Neuronal stem cell (in vitro differentiated cells): ENCODE results near the gene DCST1.

Experiments
- DNase-seq: peaks from one replicate; pipeline ENCODE4 v3.0.0-alpha.2; 2013; ENCODE audit warnings: low spot score
- H2AFZ ChIP-seq: one replicate; pipeline ENCODE4 v1.6.1; 2013; ENCODE audit warnings: mild to moderate bottlenecking, low read length, inconsistent platforms
- H2AK5ac ChIP-seq: 2 replicates; pipeline ENCODE4 v1.6.1; 2013; ENCODE audit warnings: low read depth, mild to moderate bottlenecking, inconsistent platforms, low read length, moderate library complexity, mixed read lengths
- H2BK120ac ChIP-seq: 2 replicates; pipeline ENCODE4 v1.6.1; 2013; ENCODE audit warnings: low read depth, mild to moderate bottlenecking, inconsistent platforms, low read length, moderate library complexity, mixed read lengths
- H2BK12ac ChIP-seq: one replicate; pipeline ENCODE4 v1.6.1; 2013; ENCODE audit warnings: low read length, inconsistent platforms
- H2BK15ac ChIP-seq: 2 replicates; pipeline ENCODE4 v1.6.1; 2013; ENCODE audit warnings: mild to moderate bottlenecking, low read length, inconsistent platforms, mixed read lengths
- H2BK5ac ChIP-seq: one replicate; pipeline ENCODE4 v1.6.1; 2013; ENCODE audit warnings: inconsistent platforms, mild to moderate bottlenecking, low read length, moderate library complexity
- H3K14ac ChIP-seq: one replicate; pipeline ENCODE4 v1.6.1; 2013; ENCODE audit warnings: low read length, inconsistent platforms
- H3K18ac ChIP-seq: 2 replicates; pipeline ENCODE4 v1.6.1; 2013; ENCODE audit warnings: low read length, inconsistent platforms
- H3K23ac ChIP-seq: 2 replicates; pipeline ENCODE4 v1.6.1; 2013; ENCODE audit warnings: low read depth, mild to moderate bottlenecking, mixed read lengths, low read length, inconsistent platforms; ENCODE audit not compliant: poor library complexity
- H3K27ac ChIP-seq: replicated peaks from 3 replicates; pipeline ENCODE4 v1.5.1; 2013; ENCODE audit warnings: low read length, inconsistent platforms
- H3K27me3 ChIP-seq, 3 experiments: 2 replicates each; pipeline ENCODE4 v1.6.1; 2013; ENCODE audit warnings: low read length in 3 of 3, mild to moderate bottlenecking in 2 of 3, inconsistent platforms in 1 of 3, low read depth in 1 of 3, mixed read lengths in 1 of 3, moderate library complexity in 1 of 3; ENCODE audit not compliant: control insufficient read depth in 3 of 3, insufficient read depth in 3 of 3
- H3K36me3 ChIP-seq, 2 donors: replicated peaks in 1 of 2; 2 replicates each; pipeline ENCODE4 v1.6.1; 2013; ENCODE audit warnings: low read length in 2 of 2; ENCODE audit not compliant: control insufficient read depth in 2 of 2, insufficient read depth in 2 of 2
- H3K4ac ChIP-seq: 2 replicates; pipeline ENCODE4 v1.6.1; 2013; ENCODE audit warnings: inconsistent platforms, mild to moderate bottlenecking, low read length, moderate library complexity
- H3K4me1 ChIP-seq, 2 donors: 1 replicate in 1 of 2; 2 replicates in 1 of 2; pipeline ENCODE4 v1.6.1; 2013; ENCODE audit warnings: low read length in 2 of 2, low read depth in 1 of 2; ENCODE audit not compliant: control insufficient read depth in 2 of 2, insufficient read depth in 1 of 2
- H3K4me2 ChIP-seq: one replicate; pipeline ENCODE4 v1.6.1; 2013; ENCODE audit warnings: mild to moderate bottlenecking, low read length, inconsistent platforms; ENCODE audit not compliant: insufficient read depth, poor library complexity, severe bottlenecking
- H3K4me3 ChIP-seq, 2 donors: 2 replicates each; pipeline ENCODE4 v1.5.1; 2013; ENCODE audit warnings: low read length in 2 of 2, mild to moderate bottlenecking in 2 of 2, inconsistent platforms in 1 of 2, moderate library complexity in 1 of 2
- H3K79me1 ChIP-seq: one replicate; pipeline ENCODE4 v1.6.1; 2013; ENCODE audit warnings: low read depth, mild to moderate bottlenecking, inconsistent platforms, low read length, moderate library complexity
- H3K9ac ChIP-seq: one replicate; pipeline ENCODE4 v1.6.1; 2013; ENCODE audit warnings: mild to moderate bottlenecking, low read depth, low read length, inconsistent platforms; ENCODE audit not compliant: poor library complexity
- H3K9me3 ChIP-seq, 2 donors: replicated peaks in 1 of 2; 2 replicates each; pipeline versions ENCODE3 to v1.6.1; 2013; ENCODE audit warnings: low read length in 2 of 2, mild to moderate bottlenecking in 2 of 2, inconsistent platforms in 1 of 2, low read depth in 1 of 2, mixed read lengths in 1 of 2, moderate library complexity in 1 of 2; ENCODE audit not compliant: control insufficient read depth in 2 of 2, insufficient read depth in 1 of 2
- H4K8ac ChIP-seq: one replicate; pipeline ENCODE4 v1.6.1; 2013; ENCODE audit warnings: low read depth, mild to moderate bottlenecking, inconsistent platforms, low read length, moderate library complexity
- H4K91ac ChIP-seq: one replicate; pipeline ENCODE4 v1.6.1; 2013; ENCODE audit warnings: low read length, low read depth, mild to moderate bottlenecking, inconsistent platforms; ENCODE audit not compliant: poor library complexity
- WGBS, 2 donors: extraction: QIAGEN DNeasy Blood & Tissue Kit; methylation state at CpG; one replicate each; pipeline ENCODE4 v1.1.7; 2013; ENCODE audit warnings: missing lambda C conversion rate in 2 of 2, mixed read lengths in 1 of 2; ENCODE audit not compliant: insufficient read length in 2 of 2, insufficient replicate concordance in 1 of 2; ENCODE audit errors: extremely low coverage in 2 of 2; 5-methylcytosine and 5-hydroxymethylcytosine counted together

The DCST1 gene

DNA sequence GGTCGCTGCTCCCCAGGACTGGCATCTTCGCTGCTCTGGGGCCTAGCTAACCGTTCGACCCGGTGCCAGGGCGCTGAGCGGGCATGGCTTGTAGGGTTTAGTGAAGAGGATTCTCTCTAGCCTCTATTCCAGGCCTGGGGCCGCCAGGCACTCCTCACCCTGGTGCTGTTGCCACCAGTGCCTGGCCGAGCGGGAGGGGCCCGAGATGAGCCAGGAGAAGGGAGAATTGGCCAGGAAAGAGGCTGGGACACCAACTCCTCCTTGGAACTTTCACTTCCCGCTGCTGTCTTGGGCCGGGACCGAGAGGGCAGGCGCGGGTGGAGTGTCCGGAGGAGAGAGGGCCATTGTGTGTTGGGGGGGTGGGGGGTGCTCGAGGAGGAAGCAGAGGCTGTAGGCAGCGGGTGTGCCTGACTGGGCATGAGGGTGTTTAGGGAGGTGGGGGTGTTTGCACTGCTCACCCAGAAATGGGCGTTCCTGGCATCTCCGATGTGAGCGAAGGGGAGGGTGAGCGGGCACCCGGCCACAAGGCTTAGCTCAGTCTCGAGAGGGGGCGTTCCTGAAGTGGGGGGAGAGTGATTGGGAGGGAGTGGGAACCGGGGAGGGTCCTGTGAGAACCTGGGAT is 18.3 kb downstream of the DCST1 start:
- H3K9me3 ChIP-seq, result no peaks in the 10 kb centered on the region
- DNase-seq, result no peak
- no peaks in the 10 kb centered on the region for H3K79me1 ChIP-seq
- H3K9ac ChIP-seq, result peak overlapping the region; percentile 88
- H2AFZ ChIP-seq, result peak overlapping the region; percentile 95
- H2BK12ac ChIP-seq, result no peak overlapping the region
- H2BK5ac ChIP-seq, result peak overlapping the region; percentile 54
- H3K4ac ChIP-seq, result no peak overlapping the region
- H2BK120ac ChIP-seq, result no peak overlapping the region
- H3K14ac ChIP-seq, result no peak overlapping the region
- H4K8ac ChIP-seq, result no peak overlapping the region
- H3K18ac ChIP-seq, result peak overlapping the region; percentile 78
- H2BK15ac ChIP-seq, result peak overlapping the region; percentile 54
- H3K36me3 ChIP-seq, result peaks cover 14 to 30% of the 10 kb centered on the region in 2 donors
- no peak overlapping the region for H3K27ac ChIP-seq
- peak overlapping the region; percentile 92 for H3K4me2 ChIP-seq
- WGBS, 2 donors, result no CpG with 5 or more reads among the region's 27 CpGs
- H3K23ac ChIP-seq, result peak overlapping the region; percentile 8
- H2AK5ac ChIP-seq, result peak overlapping the region; percentile 76
- peaks cover 17% of the 10 kb centered on the region in 2 donors for H3K4me1 ChIP-seq
- no peak overlapping the region for H4K91ac ChIP-seq
- H3K4me3 ChIP-seq, result peak overlapping the region; percentile 68 to 92
- H3K27me3 ChIP-seq, result no peaks in the 10 kb centered on the region

GRCh38 chr1:155052439-155053395 is 19.1 kb downstream of the DCST1 start:
- Histone ChIP-seq H3K27me3 (no peaks in the 10 kb centered on the region), H3K36me3 (peaks cover 19 to 38% of the 10 kb centered on the region in 2 donors), H2BK120ac (no peak overlapping the region), H3K4me3 (peak overlapping the region in 1 of 2 donors; percentile 68), H3K4ac (no peak overlapping the region), H2BK5ac (peak overlapping the region; percentile 54), H3K4me1 (peaks cover 17% of the 10 kb centered on the region in 2 donors), H2BK12ac (no peak overlapping the region), H2BK15ac (no peak overlapping the region), H3K9me3 (no peaks in the 10 kb centered on the region), H2AFZ (peak overlapping the region; percentile 95), H3K18ac (no peak overlapping the region), H4K91ac (no peak overlapping the region), H3K27ac (no peak overlapping the region), H3K4me2 (peak overlapping the region; percentile 92), H3K23ac (no peak overlapping the region), H2AK5ac (peak overlapping the region; percentile 41), H4K8ac (no peak overlapping the region), H3K79me1 (no peaks in the 10 kb centered on the region), H3K9ac (no peak overlapping the region), H3K14ac (no peak overlapping the region)
- no CpG with 5 or more reads among the region's 12 CpGs for WGBS, 2 donors
- no peak for DNase-seq

- Histone ChIP-seq H2BK120ac (no peak overlapping the region), H3K79me1 (no peaks in the 10 kb centered on the region), H3K4me2 (no peak overlapping the region), H2AFZ (no peak overlapping the region), H2AK5ac (peak overlapping the region; percentile 29), H3K4me1 (peaks cover 15 to 17% of the 10 kb centered on the region in 2 donors), H2BK5ac (no peak overlapping the region), H4K8ac (no peak overlapping the region), H3K9me3 (no peaks in the 10 kb centered on the region), H2BK12ac (no peak overlapping the region), H4K91ac (no peak overlapping the region), H3K14ac (no peak overlapping the region), H3K36me3 (peaks cover 28 to 47% of the 10 kb centered on the region in 2 donors), H3K23ac (peak overlapping the region; percentile 70), H3K9ac (peak overlapping the region; percentile 2), H3K27me3 (no peaks in the 10 kb centered on the region), H3K4me3 (no peak overlapping the region), H3K4ac (no peak overlapping the region), H2BK15ac (no peak overlapping the region), H3K27ac (no peak overlapping the region), H3K18ac (no peak overlapping the region)
- no peak for DNase-seq
- no CpG with 5 or more reads among the region's 7 CpGs for WGBS, 2 donors
Observed at GRCh38 chr1:155053531-155054105, 20.0 kb downstream of the DCST1 start.

DNA sequence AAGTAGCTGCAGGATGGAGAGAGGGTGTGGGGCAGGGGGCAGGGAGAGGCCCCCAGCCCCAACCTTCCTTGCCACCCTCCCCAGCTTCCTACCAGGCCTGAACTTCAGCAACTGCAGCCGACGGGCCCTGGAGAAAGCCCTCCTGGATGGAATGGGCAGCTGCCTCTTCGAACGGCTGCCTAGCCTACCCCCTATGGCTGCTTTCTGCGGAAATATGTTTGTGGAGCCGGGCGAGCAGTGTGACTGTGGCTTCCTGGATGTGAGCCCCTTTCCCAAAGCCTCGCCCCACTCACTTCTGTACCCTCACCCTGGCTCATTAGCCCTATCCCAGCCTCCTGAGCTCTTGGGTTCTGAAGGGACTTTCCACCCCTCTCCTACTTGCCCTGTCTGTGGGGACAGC is 23.5 kb downstream of the DCST1 start:
- DNase-seq, result no peak
- Histone ChIP-seq H2AK5ac (no peak overlapping the region), H2AFZ (no peak overlapping the region), H3K4ac (no peak overlapping the region), H3K14ac (no peak overlapping the region), H3K18ac (no peak overlapping the region), H3K4me1 (peaks cover 3 to 10% of the 10 kb centered on the region in 2 donors), H2BK5ac (no peak overlapping the region), H2BK12ac (no peak overlapping the region), H4K8ac (no peak overlapping the region), H2BK120ac (no peak overlapping the region), H3K27me3 (no peaks in the 10 kb centered on the region), H2BK15ac (no peak overlapping the region), H3K9me3 (no peaks in the 10 kb centered on the region), H3K36me3 (peaks cover 30 to 56% of the 10 kb centered on the region in 2 donors), H3K23ac (no peak overlapping the region), H4K91ac (no peak overlapping the region), H3K27ac (no peak overlapping the region), H3K4me2 (no peak overlapping the region), H3K79me1 (peaks cover 4% of the 10 kb centered on the region), H3K9ac (no peak overlapping the region), H3K4me3 (no peak overlapping the region)
- no CpG with 5 or more reads among the region's 8 CpGs for WGBS, 2 donors
